ENCODE measurements around the gene ROCK1. TPM values are rescaled to one million over a fixed set of nuclear protein-coding genes. Genes with fewer than 3 reads are reported as not detected.
A peak's percentile ranks its signal among the peaks of the same experiment; 100 is the strongest.
"Not testable (repeated sequence)": the region's sequence is repeated elsewhere in the genome, so short reads cannot be mapped to it uniquely, and the experiment has no call there.

The ROCK1 gene
- total RNA-seq, 1 donor from 2014 or later: 60.9 TPM

- H3K4me3 Mint-ChIP-seq (ENCODE audit: unreplicated experiment): no peak overlapping the region
- no peaks in the 10 kb centered on the region for H3K27me3 Mint-ChIP-seq (ENCODE audit: low read depth)
- TF ChIP-seq CTCF (IDR thresholded peaks at IDR 0.05): no peak
- no peak overlapping the region for H3K27ac Mint-ChIP-seq (ENCODE audit: unreplicated experiment)
- peaks cover 17% of the 10 kb centered on the region for H3K36me3 Mint-ChIP-seq (ENCODE audit: low read depth)
- no peaks in the 10 kb centered on the region for H3K4me1 Mint-ChIP-seq (ENCODE audit: low read depth)
- no peak for DNase-seq (ENCODE audit: low spot score)
- no peaks in the 10 kb centered on the region for H3K9me3 Mint-ChIP-seq (ENCODE audit: low read depth)
These were observed 144.8 kb downstream of the ROCK1 start for GRCh38 chr18:20966795-20967194.

- DNase-seq (ENCODE audit: low spot score): no peak
- Mint-ChIP-seq H3K4me3 (ENCODE audit: unreplicated experiment) (no peak overlapping the region), H3K9me3 (ENCODE audit: low read depth) (no peaks in the 10 kb centered on the region), H3K27me3 (ENCODE audit: low read depth) (no peaks in the 10 kb centered on the region), H3K4me1 (ENCODE audit: low read depth) (peaks cover 6% of the 10 kb centered on the region), H3K36me3 (ENCODE audit: low read depth) (peaks cover 10% of the 10 kb centered on the region), H3K27ac (ENCODE audit: unreplicated experiment) (no peak overlapping the region)
- TF ChIP-seq CTCF (IDR thresholded peaks at IDR 0.05): no peak
These were observed 148.6 kb downstream of the ROCK1 start for GRCh38 chr18:20963027-20963426.

GRCh38 chr18:20960735-20961134 is 150.9 kb downstream of the ROCK1 start:
- Mint-ChIP-seq H3K27ac (ENCODE audit: unreplicated experiment) (no peak overlapping the region), H3K4me1 (ENCODE audit: low read depth) (peaks cover 6% of the 10 kb centered on the region), H3K27me3 (ENCODE audit: low read depth) (no peaks in the 10 kb centered on the region), H3K9me3 (ENCODE audit: low read depth) (no peaks in the 10 kb centered on the region), H3K4me3 (ENCODE audit: unreplicated experiment) (no peak overlapping the region), H3K36me3 (ENCODE audit: low read depth) (peaks cover 8% of the 10 kb centered on the region)
- TF ChIP-seq CTCF (IDR thresholded peaks at IDR 0.05): no peak
- no peak for DNase-seq (ENCODE audit: low spot score)

- H3K36me3 Mint-ChIP-seq (ENCODE audit: low read depth); DNase-seq (ENCODE audit: low spot score); H3K4me1 Mint-ChIP-seq (ENCODE audit: low read depth); H3K4me3 Mint-ChIP-seq (ENCODE audit: unreplicated experiment); H3K9me3 Mint-ChIP-seq (ENCODE audit: low read depth); H3K27me3 Mint-ChIP-seq (ENCODE audit: low read depth): not testable (repeated sequence)
- H3K27ac Mint-ChIP-seq (ENCODE audit: unreplicated experiment): peak overlapping the region; percentile 17
These were observed 160.8 kb downstream of the ROCK1 start for GRCh38 chr18:20950827-20951226.

Other genes starting within 250 kb of the ROCK1 start
- 2.3 to 4.1 TPM (median 2.4 TPM) in 3 replicates for gene GREB1L, start 130.4 kb upstream of the ROCK1 start, total RNA-seq

All from chondrocyte (in vitro differentiated cells).